Keratinocyte (primary cell): ENCODE data around the gene SLC22A12. TPM values are rescaled to one million over a fixed set of nuclear protein-coding genes. Genes with fewer than 3 reads are reported as not detected.

Experiments
- DNase-seq: peaks from one replicate; pipeline ENCODE4 v3.0.0-alpha.2; 2011; ENCODE audit warnings: low read depth, missing footprints, low spot score
- FAIRE-seq: peaks from 2 replicates; lab custom pipeline; 2011; peaks lifted over from hg19 to GRCh38; lab: Jason Lieb, UNC
- H2AFZ ChIP-seq: 2 replicates; pipeline ENCODE4 v1.6.0; 2012; ENCODE audit warnings: low read length, control low read depth, inconsistent platforms; ENCODE audit not compliant: control insufficient read depth
- H3K27ac ChIP-seq: 2 replicates; pipeline ENCODE4 v1.5.1; 2011; ENCODE audit warnings: low read length; ENCODE audit not compliant: control insufficient read depth, insufficient read depth
- H3K27me3 ChIP-seq: 3 replicates; pipeline ENCODE4 v1.6.0; 2011; ENCODE audit warnings: low read length; ENCODE audit not compliant: control insufficient read depth, insufficient read depth; ENCODE audit errors: extremely low read depth
- H3K36me3 ChIP-seq, 2 experiments: 2 replicates in 1 of 2; 3 replicates in 1 of 2; pipeline ENCODE4 v1.5.1; 2011; ENCODE audit warnings: low read length in 2 of 2, mild to moderate bottlenecking in 1 of 2; ENCODE audit not compliant: control insufficient read depth in 2 of 2, insufficient read depth in 2 of 2; ENCODE audit errors: extremely low read depth in 1 of 2
- H3K4me1 ChIP-seq: 3 replicates; pipeline ENCODE4 v1.5.1; 2011; ENCODE audit warnings: low read length; ENCODE audit not compliant: control insufficient read depth, insufficient read depth; ENCODE audit errors: extremely low read depth
- H3K4me2 ChIP-seq: 3 replicates; pipeline ENCODE4 v1.6.0; 2011; ENCODE audit warnings: low read depth, low read length; ENCODE audit not compliant: control insufficient read depth, insufficient read depth; ENCODE audit errors: extremely low read depth
- H3K4me3 ChIP-seq, 3 experiments: fragments of 200-600 bp in 1 of 3; sonication (generic) in 1 of 3; 2 replicates in 2 of 3; 3 replicates in 1 of 3; pipeline ENCODE4 v1.5.1; 2011 to 2016; ENCODE audit warnings: low read length in 3 of 3, mild to moderate bottlenecking in 3 of 3, control low read depth in 2 of 3, inconsistent platforms in 1 of 3, low read depth in 1 of 3, mixed read lengths in 1 of 3, mixed run types in 1 of 3, moderate library complexity in 1 of 3; ENCODE audit not compliant: control insufficient read depth in 2 of 3, insufficient read depth in 2 of 3; ENCODE audit errors: extremely low read depth in 1 of 3
- H3K79me2 ChIP-seq: 2 replicates; pipeline ENCODE4 v1.6.0; 2012; ENCODE audit warnings: low read length; ENCODE audit not compliant: control insufficient read depth, insufficient read depth
- H3K9ac ChIP-seq: 3 replicates; pipeline ENCODE4 v1.6.0; 2011; ENCODE audit warnings: low read length; ENCODE audit not compliant: control insufficient read depth, insufficient read depth; ENCODE audit errors: extremely low read depth
- H3K9me1 ChIP-seq: 3 replicates; pipeline ENCODE4 v1.6.0; 2011; ENCODE audit warnings: low read length; ENCODE audit not compliant: control insufficient read depth, insufficient read depth; ENCODE audit errors: extremely low read depth
- H3K9me3 ChIP-seq: 2 replicates; pipeline ENCODE4 v1.5.1; 2012; ENCODE audit warnings: low read depth, low read length; ENCODE audit not compliant: control insufficient read depth
- H4K20me1 ChIP-seq: 3 replicates; pipeline ENCODE4 v1.6.0; 2011; ENCODE audit warnings: low read length; ENCODE audit not compliant: control insufficient read depth, insufficient read depth; ENCODE audit errors: extremely low read depth
- EZH2 ChIP-seq: IDR thresholded peaks from one replicate; pipeline ENCODE4 v1.6.1; 2012; ENCODE audit warnings: inconsistent platforms, mild to moderate bottlenecking, low read length, moderate library complexity
- dilution Hi-C: fragments of 300-500 bp; cut with MboI; formaldehyde crosslinking; loops from one replicate; pipeline ENCODE4 v1.7.0; 2020; ENCODE audit warnings: low sequenced_read_pairs; ENCODE audit not compliant: extremely low pct_ligation_motif_present
- polyA plus RNA-seq, 5 experiments: library from polyadenylated mRNA; depleted of rRNA in 3 of 5; stranded (reverse) in 3 of 5; stranded (forward) in 1 of 5; unstranded in 1 of 5; fragments of >200 nt; gene quantifications; 1 replicate in 1 of 5; 2 replicates in 3 of 5; 3 replicates in 1 of 5; pipeline versions ENCODE4 v1.2.1 to v1.2.3, GENCODE V29; 2011 to 2012; ENCODE audit warnings: missing spikeins in 2 of 5, low read depth in 1 of 5, low replicate concordance in 1 of 5
- TF ChIP-seq, protein P1 (sequence below), 3 experiments: IDR thresholded peaks in 1 of 3; conservative IDR thresholded peaks in 1 of 3; optimal IDR thresholded peaks in 1 of 3; 2 replicates in 2 of 3; 3 replicates in 1 of 3; pipeline versions ENCODE3 to v1.5.1; 2011; ENCODE audit warnings: low read length in 3 of 3, mild to moderate bottlenecking in 3 of 3, moderate library complexity in 2 of 3, control low read depth in 1 of 3, inconsistent platforms in 1 of 3; ENCODE audit not compliant: insufficient read depth in 2 of 3; ENCODE audit errors: extremely low read depth in 1 of 3

SLC22A12 gene
- polyA plus RNA-seq, 1 donor (not counting 4 experiments of a cell fraction or from before 2014, with no cell fraction given), result not detected

DNA sequence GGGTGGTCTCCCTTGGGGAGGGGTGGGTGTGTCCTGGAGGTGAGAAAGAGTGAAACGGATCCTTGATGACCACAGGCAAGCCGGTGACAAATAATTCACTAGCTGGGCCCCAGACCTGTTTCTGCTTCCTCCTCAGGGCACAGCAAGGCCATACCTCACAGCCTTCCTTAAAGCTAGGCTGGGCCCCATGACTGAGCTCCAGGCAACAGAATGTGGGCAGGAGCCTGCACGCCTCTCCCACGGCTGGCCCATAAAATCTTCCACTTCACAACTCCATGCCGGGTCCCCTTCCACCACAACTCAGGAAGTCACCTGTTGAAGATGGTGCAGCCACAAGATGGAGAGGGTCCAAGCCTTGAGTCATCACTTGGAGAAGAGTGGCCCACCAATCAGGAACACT is 23.9 kb downstream of the SLC22A12 start:
- Histone ChIP-seq H3K9me3 (no peaks in the 10 kb centered on the region), H2AFZ (no peak overlapping the region), H3K4me1 (no peaks in the 10 kb centered on the region), H3K27me3 (peaks cover 12% of the 10 kb centered on the region), H4K20me1 (no peaks in the 10 kb centered on the region), H3K4me3 (no peak overlapping the region), H3K4me2 (no peak overlapping the region), H3K27ac (no peak overlapping the region), H3K9ac (no peak overlapping the region), H3K79me2 (no peaks in the 10 kb centered on the region), H3K9me1 (no peaks in the 10 kb centered on the region), H3K36me3 (no peaks in the 10 kb centered on the region)
- DNase-seq, result no peak
- TF ChIP-seq, protein P1, sequence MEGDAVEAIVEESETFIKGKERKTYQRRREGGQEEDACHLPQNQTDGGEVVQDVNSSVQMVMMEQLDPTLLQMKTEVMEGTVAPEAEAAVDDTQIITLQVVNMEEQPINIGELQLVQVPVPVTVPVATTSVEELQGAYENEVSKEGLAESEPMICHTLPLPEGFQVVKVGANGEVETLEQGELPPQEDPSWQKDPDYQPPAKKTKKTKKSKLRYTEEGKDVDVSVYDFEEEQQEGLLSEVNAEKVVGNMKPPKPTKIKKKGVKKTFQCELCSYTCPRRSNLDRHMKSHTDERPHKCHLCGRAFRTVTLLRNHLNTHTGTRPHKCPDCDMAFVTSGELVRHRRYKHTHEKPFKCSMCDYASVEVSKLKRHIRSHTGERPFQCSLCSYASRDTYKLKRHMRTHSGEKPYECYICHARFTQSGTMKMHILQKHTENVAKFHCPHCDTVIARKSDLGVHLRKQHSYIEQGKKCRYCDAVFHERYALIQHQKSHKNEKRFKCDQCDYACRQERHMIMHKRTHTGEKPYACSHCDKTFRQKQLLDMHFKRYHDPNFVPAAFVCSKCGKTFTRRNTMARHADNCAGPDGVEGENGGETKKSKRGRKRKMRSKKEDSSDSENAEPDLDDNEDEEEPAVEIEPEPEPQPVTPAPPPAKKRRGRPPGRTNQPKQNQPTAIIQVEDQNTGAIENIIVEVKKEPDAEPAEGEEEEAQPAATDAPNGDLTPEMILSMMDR (optimal IDR thresholded peaks at IDR 0.05 in 1 of 3, IDR thresholded peaks at IDR 0.05 in 1 of 3, conservative IDR thresholded peaks at IDR 0.05 in 1 of 3; ENCODE audit: extremely low read depth in 1 of 3, insufficient read depth in 2 of 3, low read length in 3 of 3), result no peak
- TF ChIP-seq EZH2, result no peak
- no peak for FAIRE-seq
- dilution Hi-C loops, result no loop called here

- Histone ChIP-seq H2AFZ (no peak overlapping the region), H3K4me3 (no peak overlapping the region), H3K27me3 (peaks cover 12% of the 10 kb centered on the region), H3K79me2 (no peaks in the 10 kb centered on the region), H3K36me3 (no peaks in the 10 kb centered on the region), H3K4me1 (no peaks in the 10 kb centered on the region), H3K9me1 (no peaks in the 10 kb centered on the region), H4K20me1 (no peaks in the 10 kb centered on the region), H3K27ac (no peak overlapping the region), H3K9ac (no peak overlapping the region), H3K4me2 (no peak overlapping the region), H3K9me3 (no peaks in the 10 kb centered on the region)
- dilution Hi-C loops, result no loop called here
- no peak for DNase-seq
- TF ChIP-seq EZH2, result no peak
- TF ChIP-seq, protein P1 (optimal IDR thresholded peaks at IDR 0.05 in 1 of 3, IDR thresholded peaks at IDR 0.05 in 1 of 3, conservative IDR thresholded peaks at IDR 0.05 in 1 of 3; ENCODE audit: extremely low read depth in 1 of 3, insufficient read depth in 2 of 3, low read length in 3 of 3), result no peak
- no peak for FAIRE-seq
Measured at GRCh38 chr11:64616817-64617216, 25.8 kb downstream of the SLC22A12 start.
